SH-SY5Y (cell line): Measurements from ENCODE around the gene HPCA.

Experiments
- GATA2 ChIP-seq: IDR thresholded peaks from 2 replicates; pipeline ENCODE4 v1.6.1; 2011; ENCODE audit warnings: mild to moderate bottlenecking, low read depth, low read length
- GATA3 ChIP-seq: IDR thresholded peaks from 2 replicates; pipeline ENCODE4 v1.6.1; 2011; ENCODE audit warnings: low read depth, mild to moderate bottlenecking, low read length, moderate library complexity

- TF ChIP-seq GATA2 (no peak), GATA3 (no peak)
Measured at GRCh38 chr1:32939655-32940371, 53.5 kb downstream of the HPCA start.
